A549 (cell line): Measurements from ENCODE around the gene INTS3.

Experiments used
- RAD21 ChIP-seq, 2 experiments: fragments of >200 bp in 1 of 2; sonication (Bioruptor Twin) in 1 of 2; formaldehyde crosslinking in 1 of 2; IDR thresholded peaks in 1 of 2; conservative IDR thresholded peaks in 1 of 2; 2 replicates in 1 of 2; 3 replicates in 1 of 2; pipeline ENCODE4 v1.6.1; 2012 to 2018; ENCODE audit warnings: inconsistent platforms in 1 of 2
- RNF2 ChIP-seq: fragments of 200-600 bp; sonication (generic); IDR thresholded peaks from 2 replicates; pipeline ENCODE4 v1.6.1; 2016; ENCODE audit warnings: low read depth, mild to moderate bottlenecking, antibody characterized with exemption, moderate library complexity, borderline replicate concordance
- TF ChIP-seq, protein P1 (sequence below): fragments of >200 bp; sonication (Bioruptor Twin); formaldehyde crosslinking; IDR thresholded peaks from 3 replicates; pipeline ENCODE4 v1.5.1; 2016

DNA sequence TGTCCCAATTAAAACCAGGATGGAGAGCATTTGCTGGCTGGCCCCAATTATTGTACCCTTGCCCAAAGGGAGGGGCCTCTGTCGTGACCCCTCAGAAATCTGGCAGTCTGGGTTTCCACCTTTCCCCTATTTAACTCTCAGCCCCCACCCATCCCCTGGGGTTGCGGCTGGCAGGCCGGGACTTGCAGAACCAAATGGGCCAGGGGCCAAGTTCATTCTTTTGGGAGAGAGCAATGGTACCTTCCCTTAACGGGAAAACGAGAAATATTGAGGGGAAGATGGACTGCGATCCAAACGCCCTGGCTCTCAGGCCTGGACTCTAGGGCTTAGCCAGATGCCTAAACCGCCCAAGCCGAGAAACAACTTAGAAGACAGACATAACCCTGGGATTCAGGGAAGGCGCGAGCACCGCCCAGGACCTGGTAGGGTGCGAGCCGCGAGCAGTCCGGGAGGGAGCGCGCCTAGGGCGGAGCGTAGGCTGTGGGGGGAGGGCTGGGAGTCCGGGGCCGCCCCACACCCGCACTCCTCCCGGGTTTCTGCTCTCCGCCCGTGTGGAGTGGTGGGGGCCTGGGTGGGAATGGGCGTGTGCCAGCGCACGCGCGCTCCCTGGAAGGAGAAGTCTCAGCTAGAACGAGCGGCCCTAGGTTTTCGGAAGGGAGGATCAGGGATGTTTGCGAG, 47.1 kb downstream of the INTS3 start, which contains the start of gene SLC27A3:
- TF ChIP-seq RAD21 (conservative IDR thresholded peaks at IDR 0.05 in 1 of 2, IDR thresholded peaks at IDR 0.05 in 1 of 2) (no peak), RNF2 (no peak)
- TF ChIP-seq, protein P1, sequence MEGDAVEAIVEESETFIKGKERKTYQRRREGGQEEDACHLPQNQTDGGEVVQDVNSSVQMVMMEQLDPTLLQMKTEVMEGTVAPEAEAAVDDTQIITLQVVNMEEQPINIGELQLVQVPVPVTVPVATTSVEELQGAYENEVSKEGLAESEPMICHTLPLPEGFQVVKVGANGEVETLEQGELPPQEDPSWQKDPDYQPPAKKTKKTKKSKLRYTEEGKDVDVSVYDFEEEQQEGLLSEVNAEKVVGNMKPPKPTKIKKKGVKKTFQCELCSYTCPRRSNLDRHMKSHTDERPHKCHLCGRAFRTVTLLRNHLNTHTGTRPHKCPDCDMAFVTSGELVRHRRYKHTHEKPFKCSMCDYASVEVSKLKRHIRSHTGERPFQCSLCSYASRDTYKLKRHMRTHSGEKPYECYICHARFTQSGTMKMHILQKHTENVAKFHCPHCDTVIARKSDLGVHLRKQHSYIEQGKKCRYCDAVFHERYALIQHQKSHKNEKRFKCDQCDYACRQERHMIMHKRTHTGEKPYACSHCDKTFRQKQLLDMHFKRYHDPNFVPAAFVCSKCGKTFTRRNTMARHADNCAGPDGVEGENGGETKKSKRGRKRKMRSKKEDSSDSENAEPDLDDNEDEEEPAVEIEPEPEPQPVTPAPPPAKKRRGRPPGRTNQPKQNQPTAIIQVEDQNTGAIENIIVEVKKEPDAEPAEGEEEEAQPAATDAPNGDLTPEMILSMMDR = no peak
